K562 (cell line): ENCODE results near the gene SIX6.

Experiments
- ARID2 ChIP-seq: fragments of 450-650 bp; IDR thresholded peaks from 2 replicates; pipeline ENCODE4 v1.6.1; 2017; ENCODE audit warnings: antibody characterized with exemption, mild to moderate bottlenecking
- CTCF ChIP-seq, 3 experiments: IDR thresholded peaks in 2 of 3; conservative IDR thresholded peaks in 1 of 3; 2 replicates each; pipeline ENCODE4 v1.5.1; 2011 to 2012; ENCODE audit warnings: low read length in 3 of 3, mild to moderate bottlenecking in 3 of 3, control low read depth in 2 of 3, improper control_type of control experiment in 1 of 3, inconsistent platforms in 1 of 3, low read depth in 1 of 3, mixed read lengths in 1 of 3, moderate library complexity in 1 of 3; ENCODE audit not compliant: insufficient read depth in 2 of 3
- MCM5 ChIP-seq: fragments of 450-650 bp; IDR thresholded peaks from 2 replicates; pipeline ENCODE4 v1.6.1; 2016; ENCODE audit warnings: low read depth

- TF ChIP-seq CTCF (IDR thresholded peaks at IDR 0.05 in 2 of 3, conservative IDR thresholded peaks at IDR 0.05 in 1 of 3; ENCODE audit: insufficient read depth in 2 of 3, low read depth in 1 of 3, low read length in 3 of 3), result no peak
- TF ChIP-seq MCM5, result no peak
- no peak for TF ChIP-seq ARID2
These were observed 5.4 kb downstream of the SIX6 start for GRCh38 chr14:60514378-60514740.
